NCI-H2029 treated with DMSO at 0.1 percent for 48 hours (cell line): ENCODE data around the gene NEDD4L.
"Not testable (repeated sequence)": the region's sequence is repeated elsewhere in the genome, so short reads cannot be mapped to it uniquely, and the experiment has no call there.

Experiments
- DNase-seq: peaks from one replicate; lab custom pipeline; 2025; lab: John Stamatoyannopoulos, UW

The NEDD4L gene

DNA sequence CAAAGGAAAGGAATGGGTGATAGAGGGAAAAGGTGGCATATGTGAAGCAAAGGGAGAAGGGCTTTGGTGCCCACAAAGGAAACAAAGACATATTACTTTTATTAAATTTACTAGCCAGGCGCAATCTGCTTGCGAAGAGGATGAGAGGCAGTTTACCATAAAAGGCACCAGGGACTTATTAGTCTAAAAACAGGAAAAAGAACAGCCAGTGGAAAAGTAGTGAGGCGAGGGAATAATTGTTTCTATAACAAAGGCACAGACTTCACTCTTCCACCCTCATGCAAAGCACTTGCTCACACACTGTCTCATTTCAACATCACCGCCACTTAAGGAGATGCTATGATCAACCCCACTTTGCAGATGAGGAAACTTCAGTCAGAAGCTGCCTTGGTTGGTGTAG, 374.3 kb downstream of the NEDD4L start:
- DNase-seq = no peak

GRCh38 chr18:58419587-58420199, 375.7 kb downstream of the NEDD4L start:
- no peak for DNase-seq

GRCh38 chr18:58426611-58427010, 382.6 kb downstream of the NEDD4L start:
- DNase-seq = no peak

GRCh38 chr18:58427321-58427720, 383.3 kb downstream of the NEDD4L start:
- no peak for DNase-seq

GRCh38 chr18:58429442-58429841, 385.4 kb downstream of the NEDD4L start:
- no peak for DNase-seq

DNA sequence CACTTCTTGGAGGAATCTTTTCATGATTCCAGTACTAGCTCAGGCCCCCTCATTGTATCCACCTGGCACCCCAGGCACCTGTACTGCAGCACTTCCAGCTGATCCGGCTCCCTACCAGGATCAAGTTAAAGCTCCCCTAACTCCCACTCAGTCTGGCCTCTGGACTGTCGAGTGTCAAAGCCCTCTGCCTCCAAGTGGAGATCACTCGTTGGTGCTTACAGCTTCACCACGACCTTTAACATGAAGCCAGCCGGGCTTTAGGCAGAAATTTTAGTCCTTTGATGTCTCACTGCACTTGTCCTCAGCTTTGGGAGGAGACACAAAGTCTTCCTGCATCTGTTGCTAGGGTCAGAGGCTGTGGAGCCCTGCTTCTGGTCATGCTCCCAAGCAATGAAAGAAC, 387.2 kb downstream of the NEDD4L start:
- DNase-seq = no peak

GRCh38 chr18:58432050-58432727, 388.2 kb downstream of the NEDD4L start:
- no peak for DNase-seq

DNA sequence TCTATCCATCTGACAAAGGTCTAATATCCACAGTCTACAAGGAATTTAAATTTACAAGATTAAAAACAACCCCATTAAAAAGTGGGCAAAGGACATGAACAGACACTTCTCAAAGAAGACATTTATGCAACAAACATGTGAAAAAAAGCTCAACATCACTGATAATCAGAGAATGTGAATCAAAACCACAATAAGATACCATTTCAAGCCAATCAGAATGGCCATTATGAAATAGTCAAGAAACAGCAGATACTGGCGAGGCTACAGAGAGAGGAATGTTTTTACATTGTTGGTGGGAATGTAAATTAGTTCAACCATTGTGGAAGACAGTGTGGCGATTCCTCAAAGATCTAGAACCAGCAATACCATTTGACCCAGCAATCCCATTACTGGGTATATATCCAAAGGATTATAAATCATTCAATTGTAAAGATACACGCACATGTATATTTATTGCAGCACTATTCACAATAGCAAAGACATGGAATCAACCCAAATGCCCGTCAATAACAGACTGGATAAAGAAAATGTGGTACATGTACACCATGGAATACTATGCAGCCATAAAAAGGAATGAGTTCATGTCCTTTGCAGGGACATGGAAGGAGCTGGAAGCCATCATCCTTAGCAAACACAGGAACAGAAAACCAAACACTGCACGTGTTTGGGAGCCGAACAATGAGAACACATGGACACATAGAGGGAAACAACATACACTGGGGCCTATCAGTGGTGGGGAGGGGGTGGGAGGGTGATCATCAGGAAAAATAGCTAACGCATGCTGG, 391.4 kb downstream of the NEDD4L start:
- DNase-seq = not testable (repeated sequence)

- no peak for DNase-seq
Observed at GRCh38 chr18:58438161-58438957, 394.3 kb downstream of the NEDD4L start.

DNA sequence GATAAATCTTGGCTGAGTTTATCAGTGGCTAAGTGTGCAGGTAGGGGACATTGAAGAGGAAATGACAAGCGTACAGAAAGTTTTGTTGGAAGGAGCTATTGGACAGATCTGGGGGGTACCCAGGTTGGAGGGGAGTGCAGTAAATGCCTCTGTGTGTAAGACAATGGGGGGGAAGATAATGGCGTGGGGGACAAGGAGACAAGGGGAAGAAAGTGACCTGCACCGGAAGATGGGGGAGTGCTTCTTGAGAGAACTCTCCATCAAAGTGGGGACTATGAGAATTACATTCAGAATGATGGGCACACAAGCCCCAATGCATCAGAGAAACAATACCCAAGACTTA, 394.9 kb downstream of the NEDD4L start:
- DNase-seq = no peak

DNA sequence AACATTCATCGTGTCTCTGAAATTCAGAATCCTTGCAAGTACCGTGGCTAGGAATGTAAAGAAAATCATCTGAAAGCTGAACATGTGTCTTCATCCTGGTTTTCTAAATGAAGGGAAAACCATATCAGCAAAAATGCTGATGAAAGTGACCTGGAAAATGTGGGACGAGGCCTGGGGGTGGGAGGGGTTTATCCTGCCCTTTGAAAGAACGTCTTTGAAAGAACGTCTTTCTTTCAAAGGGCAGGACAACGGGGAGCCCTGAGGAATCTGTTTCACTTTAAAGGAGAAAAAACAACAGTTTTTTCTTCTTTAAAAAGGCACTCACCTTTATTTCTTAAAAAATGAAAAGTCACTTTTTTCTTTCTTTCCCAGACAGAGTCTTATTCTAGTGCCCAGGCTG, 399.6 kb downstream of the NEDD4L start:
- no peak for DNase-seq

DNA sequence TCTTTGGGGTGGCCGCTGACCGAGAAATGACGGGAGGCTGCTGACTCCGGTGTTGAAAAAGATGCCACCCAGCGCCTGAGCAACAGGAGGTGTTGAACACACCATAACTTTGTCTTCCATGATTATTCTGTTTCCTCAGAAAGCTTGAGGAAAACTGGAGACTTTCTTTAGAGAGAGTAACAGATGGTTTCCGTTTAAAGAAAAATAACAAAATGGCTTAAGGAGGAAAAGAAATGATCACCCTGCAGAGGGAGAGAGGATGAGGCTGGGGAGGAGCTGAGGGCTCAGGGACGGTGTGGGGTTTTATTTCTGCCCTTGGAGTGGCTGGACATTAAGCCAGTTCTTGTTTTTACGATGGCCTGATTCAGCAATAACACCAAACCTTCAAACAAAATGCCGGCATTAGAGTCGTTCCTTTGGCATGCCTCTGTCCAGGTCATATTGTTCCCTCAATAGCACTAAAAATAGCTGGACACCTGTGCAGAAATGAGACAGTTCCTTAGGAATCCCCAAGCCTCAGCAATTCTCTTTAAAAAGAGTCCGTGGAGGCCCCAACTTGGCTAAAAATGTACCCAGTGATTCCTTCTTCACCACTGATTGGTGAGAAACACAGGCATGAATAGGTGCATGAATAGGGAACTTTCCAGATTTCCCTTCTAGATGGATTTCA, 402.5 kb downstream of the NEDD4L start:
- DNase-seq = no peak

GRCh38 chr18:58447402-58448095, 403.5 kb downstream of the NEDD4L start:
- no peak for DNase-seq

- DNase-seq = no peak
Observed at GRCh38 chr18:58449464-58449863, 405.4 kb downstream of the NEDD4L start.
